Right atrium auricular region (tissue), 2 donors: ENCODE measurements around the gene CACNA2D3. TPM values are rescaled to one million over a fixed set of nuclear protein-coding genes. Genes with fewer than 3 reads are reported as not detected.

Experiments used
- DNase-seq: peaks from one replicate; pipeline ENCODE4 v3.0.0-alpha.2; 2019; ENCODE audit warnings: low spot score
- H3K27ac ChIP-seq, 2 donors: fragments of 200-600 bp; sonication (generic); 1 replicate in 1 of 2; 2 replicates in 1 of 2; pipeline ENCODE4 v1.5.1; 2016 to 2019
- H3K27me3 ChIP-seq, 2 donors: fragments of 200-600 bp; sonication (generic); one replicate each; pipeline versions ENCODE4 v1.5.1 to v1.6.0; 2017 to 2019
- H3K36me3 ChIP-seq: fragments of 200-600 bp; sonication (generic); one replicate; pipeline ENCODE4 v1.5.1; 2016
- H3K4me1 ChIP-seq, 2 donors: fragments of 200-600 bp; sonication (generic); one replicate each; pipeline versions ENCODE4 v1.5.1 to v1.6.0; 2017 to 2019
- H3K4me3 ChIP-seq, 2 donors: fragments of 200-600 bp; sonication (generic); 1 replicate in 1 of 2; 2 replicates in 1 of 2; pipeline ENCODE4 v1.5.1; 2017 to 2019; ENCODE audit warnings: mild to moderate bottlenecking in 1 of 2, moderate library complexity in 1 of 2
- H3K9me3 ChIP-seq, 2 donors: fragments of 200-600 bp; sonication (generic); one replicate each; pipeline ENCODE4 v1.5.1; 2019
- total RNA-seq, 2 donors: library from RNA; depleted of rRNA; stranded (reverse); fragments of >200 nt; gene quantifications; one replicate each; pipeline ENCODE4 v1.1.0, GENCODE V29; 2016
- TF ChIP-seq, protein P1 (sequence below), 2 donors: fragments of 200-600 bp; sonication (generic); IDR thresholded peaks; one replicate each; pipeline ENCODE4 v1.5.1; 2019; ENCODE audit warnings: antibody characterized with exemption in 2 of 2

The CACNA2D3 gene
- total RNA-seq, 2 donors from 2014 or later, result 10.9 to 17.2 TPM

DNA sequence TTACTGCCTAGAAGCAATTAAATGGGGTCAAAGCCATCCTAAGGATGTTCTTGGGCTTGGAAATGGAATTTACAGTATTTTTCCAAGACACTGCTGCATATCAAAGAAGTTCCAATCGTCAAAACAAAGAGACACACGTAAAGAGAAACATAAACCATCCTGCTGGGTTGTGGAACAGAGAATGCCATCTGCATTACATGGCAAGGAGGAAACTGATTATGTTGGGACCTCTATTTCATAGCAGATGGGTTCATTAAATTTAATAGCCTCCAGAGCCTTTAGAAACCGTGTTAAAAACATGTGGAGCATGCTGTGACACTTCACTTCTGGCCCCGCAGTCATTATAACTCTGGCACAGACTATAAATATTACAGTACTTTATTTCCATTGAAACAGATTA, 650.9 kb downstream of the CACNA2D3 start:
- no peak overlapping the region for H3K27ac ChIP-seq
- no peaks in the 10 kb centered on the region for H3K36me3 ChIP-seq
- peaks cover 0 to 3% of the 10 kb centered on the region in 2 donors for H3K4me1 ChIP-seq
- TF ChIP-seq, protein P1, sequence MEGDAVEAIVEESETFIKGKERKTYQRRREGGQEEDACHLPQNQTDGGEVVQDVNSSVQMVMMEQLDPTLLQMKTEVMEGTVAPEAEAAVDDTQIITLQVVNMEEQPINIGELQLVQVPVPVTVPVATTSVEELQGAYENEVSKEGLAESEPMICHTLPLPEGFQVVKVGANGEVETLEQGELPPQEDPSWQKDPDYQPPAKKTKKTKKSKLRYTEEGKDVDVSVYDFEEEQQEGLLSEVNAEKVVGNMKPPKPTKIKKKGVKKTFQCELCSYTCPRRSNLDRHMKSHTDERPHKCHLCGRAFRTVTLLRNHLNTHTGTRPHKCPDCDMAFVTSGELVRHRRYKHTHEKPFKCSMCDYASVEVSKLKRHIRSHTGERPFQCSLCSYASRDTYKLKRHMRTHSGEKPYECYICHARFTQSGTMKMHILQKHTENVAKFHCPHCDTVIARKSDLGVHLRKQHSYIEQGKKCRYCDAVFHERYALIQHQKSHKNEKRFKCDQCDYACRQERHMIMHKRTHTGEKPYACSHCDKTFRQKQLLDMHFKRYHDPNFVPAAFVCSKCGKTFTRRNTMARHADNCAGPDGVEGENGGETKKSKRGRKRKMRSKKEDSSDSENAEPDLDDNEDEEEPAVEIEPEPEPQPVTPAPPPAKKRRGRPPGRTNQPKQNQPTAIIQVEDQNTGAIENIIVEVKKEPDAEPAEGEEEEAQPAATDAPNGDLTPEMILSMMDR (IDR thresholded peaks at IDR 0.05), result no peak
- no peak for DNase-seq
- H3K4me3 ChIP-seq, result no peak overlapping the region
- H3K27me3 ChIP-seq, result no peaks in the 10 kb centered on the region
- no peaks in the 10 kb centered on the region for H3K9me3 ChIP-seq

DNA sequence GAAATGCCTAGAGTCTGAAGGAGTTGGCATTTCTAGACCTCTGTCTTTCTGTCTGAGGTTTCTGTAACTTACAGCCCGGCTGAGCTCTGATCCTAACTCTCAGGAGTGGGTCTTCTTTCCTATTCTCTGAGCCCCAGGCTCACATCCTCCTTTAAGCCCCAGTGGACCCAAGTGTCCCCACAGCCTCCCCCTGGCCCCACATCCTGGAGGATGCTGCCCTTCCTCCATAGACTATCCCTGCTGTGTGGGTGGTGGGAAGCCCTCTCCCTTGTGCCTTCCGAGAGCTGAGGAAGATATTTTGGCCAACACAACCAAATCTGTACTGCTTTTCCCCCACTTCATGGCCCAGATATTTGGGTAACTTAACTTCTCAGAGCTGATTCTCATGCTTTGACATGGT, 654.2 kb downstream of the CACNA2D3 start:
- Histone ChIP-seq H3K27ac (no peak overlapping the region), H3K4me1 (peaks cover 0 to 3% of the 10 kb centered on the region in 2 donors), H3K36me3 (no peaks in the 10 kb centered on the region), H3K27me3 (no peaks in the 10 kb centered on the region), H3K9me3 (no peaks in the 10 kb centered on the region), H3K4me3 (no peak overlapping the region)
- TF ChIP-seq, protein P1 (IDR thresholded peaks at IDR 0.05), result no peak
- no peak for DNase-seq

DNA sequence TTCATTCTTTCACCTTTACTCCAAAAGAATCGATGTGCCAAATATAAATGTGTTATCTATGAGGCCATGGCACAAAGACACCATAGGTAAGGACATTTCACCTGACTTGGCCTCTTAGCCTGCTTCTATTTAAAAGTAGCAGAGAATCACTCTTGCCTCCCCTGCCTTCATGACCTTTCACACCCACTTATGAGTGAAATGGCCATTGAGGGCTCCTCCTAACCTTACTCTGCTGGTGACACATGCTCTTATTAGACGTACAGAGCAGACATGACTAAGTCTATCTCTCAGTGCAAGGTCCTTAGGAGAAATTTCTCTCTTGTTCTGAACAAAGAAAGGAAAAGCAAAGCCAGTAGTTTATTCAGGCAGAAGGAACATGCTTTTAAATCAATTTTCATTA, 654.8 kb downstream of the CACNA2D3 start:
- Histone ChIP-seq H3K27ac (no peak overlapping the region), H3K4me3 (no peak overlapping the region), H3K36me3 (no peaks in the 10 kb centered on the region), H3K9me3 (no peaks in the 10 kb centered on the region), H3K4me1 (peaks cover 0 to 3% of the 10 kb centered on the region in 2 donors), H3K27me3 (no peaks in the 10 kb centered on the region)
- no peak for DNase-seq
- TF ChIP-seq, protein P1 (IDR thresholded peaks at IDR 0.05), result no peak

DNA sequence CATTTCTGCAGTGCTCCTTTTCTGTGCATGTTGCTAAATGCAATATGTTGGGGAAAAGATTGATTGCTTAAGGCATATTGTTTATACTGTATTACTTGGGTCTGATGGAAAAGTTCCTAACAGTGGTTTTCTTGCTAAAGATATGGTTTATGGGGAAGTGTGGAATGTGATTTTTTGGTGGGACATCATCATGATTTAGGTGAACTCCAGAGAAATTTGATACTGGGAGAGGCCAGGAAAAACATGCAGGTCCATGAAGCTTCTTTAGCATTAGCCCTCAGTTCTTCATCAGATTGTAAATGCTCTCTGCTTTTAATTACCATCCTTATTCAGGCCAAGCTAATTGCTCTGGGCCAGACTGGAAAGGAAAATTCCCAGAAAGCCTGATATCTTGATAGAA, 658.0 kb downstream of the CACNA2D3 start:
- DNase-seq, result no peak
- H3K27me3 ChIP-seq, result no peaks in the 10 kb centered on the region
- no peak overlapping the region for H3K4me3 ChIP-seq
- H3K4me1 ChIP-seq, result peaks cover 0 to 3% of the 10 kb centered on the region in 2 donors
- H3K36me3 ChIP-seq, result no peaks in the 10 kb centered on the region
- H3K27ac ChIP-seq, result no peak overlapping the region
- TF ChIP-seq, protein P1 (IDR thresholded peaks at IDR 0.05), result no peak
- H3K9me3 ChIP-seq, result no peaks in the 10 kb centered on the region

DNA sequence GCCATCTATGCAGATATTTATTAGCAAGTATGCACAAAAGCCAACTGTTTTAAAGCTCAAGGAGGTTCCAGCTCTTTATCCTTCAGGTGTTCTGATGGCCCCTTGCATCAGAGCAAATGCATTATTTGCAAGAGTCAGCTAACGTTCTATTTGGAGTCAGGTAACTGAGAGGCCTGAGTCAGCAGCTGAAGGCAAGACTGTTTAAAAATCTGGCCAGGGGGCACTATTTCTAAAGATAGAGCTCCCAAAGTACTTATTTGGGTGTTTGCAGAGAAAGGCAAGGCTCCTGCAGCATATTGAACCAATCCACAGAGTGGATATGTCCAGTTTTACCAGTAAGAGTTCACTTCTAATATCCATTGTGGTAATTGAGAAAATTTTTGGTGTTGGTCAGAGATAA, 659.4 kb downstream of the CACNA2D3 start:
- Histone ChIP-seq H3K4me3 (no peak overlapping the region), H3K27me3 (no peaks in the 10 kb centered on the region), H3K27ac (no peak overlapping the region), H3K9me3 (no peaks in the 10 kb centered on the region), H3K4me1 (peaks cover 0 to 3% of the 10 kb centered on the region in 2 donors), H3K36me3 (no peaks in the 10 kb centered on the region)
- no peak for DNase-seq
- TF ChIP-seq, protein P1 (IDR thresholded peaks at IDR 0.05), result no peak

DNA sequence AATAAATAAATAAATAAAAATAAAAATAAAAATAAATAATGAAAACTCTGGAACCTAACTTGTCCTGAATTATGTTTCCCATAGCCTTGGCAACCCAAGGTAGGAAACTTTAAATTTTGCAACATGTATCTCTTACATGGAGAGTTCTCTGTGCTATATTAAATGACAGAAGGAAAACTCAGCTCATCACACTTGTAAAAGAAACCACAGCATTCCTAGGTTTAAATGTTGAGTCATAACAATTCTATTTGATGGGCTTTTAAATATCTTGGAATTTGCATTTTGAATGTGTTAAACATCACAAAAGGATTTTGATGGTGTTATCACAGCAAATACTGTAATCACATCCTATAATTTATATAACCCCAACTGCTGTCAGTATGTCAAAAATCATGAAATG, 661.3 kb downstream of the CACNA2D3 start:
- no peak for DNase-seq
- Histone ChIP-seq H3K9me3 (peaks cover 0 to 10% of the 10 kb centered on the region in 2 donors), H3K27ac (no peak overlapping the region), H3K36me3 (no peaks in the 10 kb centered on the region), H3K4me3 (no peak overlapping the region), H3K4me1 (no peaks in the 10 kb centered on the region), H3K27me3 (no peaks in the 10 kb centered on the region)
- TF ChIP-seq, protein P1 (IDR thresholded peaks at IDR 0.05), result no peak
